ENCODE measurements around the gene ZNF467.

GRCh38 chr7:149717481-149717880 is 55.9 kb downstream of the ZNF467 start:
- no peak for TF ChIP-seq CTCF (IDR thresholded peaks at IDR 0.05; ENCODE audit: control extremely low read depth in 1 of 3, insufficient read depth in 1 of 3, low read depth in 1 of 3, low read length in 3 of 3)
- no peak for TF ChIP-seq JUND (IDR thresholded peaks at IDR 0.05; ENCODE audit: low read length)
- TF ChIP-seq PHF8 (conservative IDR thresholded peaks at IDR 0.05; ENCODE audit: low read depth, low read length), result no peak
- no peak for TF ChIP-seq POLR2AphosphoS5 (IDR thresholded peaks at IDR 0.05; ENCODE audit: low read depth, low read length)
- TF ChIP-seq TAF1 (IDR thresholded peaks at IDR 0.05; ENCODE audit: low read depth, low read length), result no peak
- no peak for TF ChIP-seq EZH2 (IDR thresholded peaks at IDR 0.05; ENCODE audit: low read depth, low read length, severe bottlenecking)
- no peak for TF ChIP-seq JUN (IDR thresholded peaks at IDR 0.05; ENCODE audit: low read depth, low read length)
- TF ChIP-seq, protein P1, sequence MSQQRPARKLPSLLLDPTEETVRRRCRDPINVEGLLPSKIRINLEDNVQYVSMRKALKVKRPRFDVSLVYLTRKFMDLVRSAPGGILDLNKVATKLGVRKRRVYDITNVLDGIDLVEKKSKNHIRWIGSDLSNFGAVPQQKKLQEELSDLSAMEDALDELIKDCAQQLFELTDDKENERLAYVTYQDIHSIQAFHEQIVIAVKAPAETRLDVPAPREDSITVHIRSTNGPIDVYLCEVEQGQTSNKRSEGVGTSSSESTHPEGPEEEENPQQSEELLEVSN (IDR thresholded peaks at IDR 0.05), result no peak
- TF ChIP-seq EP300 (IDR thresholded peaks at IDR 0.05; ENCODE audit: borderline replicate concordance in 1 of 2, low read depth in 2 of 2, low read length in 2 of 2), result no peak
- TF ChIP-seq ASH2L (IDR thresholded peaks at IDR 0.05; ENCODE audit: low read length), result no peak
- no peak for TF ChIP-seq CREB1 (IDR thresholded peaks at IDR 0.05)
- TF ChIP-seq SIN3A (conservative IDR thresholded peaks at IDR 0.05 in 1 of 2, IDR thresholded peaks at IDR 0.05 in 1 of 2; ENCODE audit: low read depth in 1 of 2, low read length in 2 of 2), result no peak

Measured in H1 (cell line).